SHP77 (cell line): ENCODE results near the gene TBC1D4.
"Not testable (repeated sequence)": the region's sequence is repeated elsewhere in the genome, so short reads cannot be mapped to it uniquely, and the experiment has no call there.

Experiments used
- DNase-seq, 2 experiments: peaks; one replicate each; lab custom pipeline; 2025; lab: John Stamatoyannopoulos, UW

TBC1D4 gene

DNA sequence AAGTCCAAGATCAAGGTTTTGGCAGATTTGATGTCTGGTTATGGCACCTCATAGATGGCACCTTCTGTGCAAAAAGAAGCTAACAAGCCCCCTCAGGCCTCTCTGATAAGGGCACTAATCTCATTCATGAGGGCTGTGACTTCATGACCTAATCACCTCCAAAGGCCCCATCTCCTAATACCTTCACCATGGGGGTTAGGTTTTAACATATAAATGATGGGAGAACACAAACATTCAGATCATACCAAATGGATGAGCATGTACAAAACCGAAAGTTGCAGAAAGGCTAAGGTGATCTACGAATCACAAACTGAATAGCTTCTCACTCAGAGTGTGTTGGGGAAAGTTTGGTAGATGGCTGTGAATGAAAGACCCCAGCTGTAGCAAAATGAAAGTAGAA lies 217.4 kb downstream of the TBC1D4 start:
- DNase-seq, result no peak

DNA sequence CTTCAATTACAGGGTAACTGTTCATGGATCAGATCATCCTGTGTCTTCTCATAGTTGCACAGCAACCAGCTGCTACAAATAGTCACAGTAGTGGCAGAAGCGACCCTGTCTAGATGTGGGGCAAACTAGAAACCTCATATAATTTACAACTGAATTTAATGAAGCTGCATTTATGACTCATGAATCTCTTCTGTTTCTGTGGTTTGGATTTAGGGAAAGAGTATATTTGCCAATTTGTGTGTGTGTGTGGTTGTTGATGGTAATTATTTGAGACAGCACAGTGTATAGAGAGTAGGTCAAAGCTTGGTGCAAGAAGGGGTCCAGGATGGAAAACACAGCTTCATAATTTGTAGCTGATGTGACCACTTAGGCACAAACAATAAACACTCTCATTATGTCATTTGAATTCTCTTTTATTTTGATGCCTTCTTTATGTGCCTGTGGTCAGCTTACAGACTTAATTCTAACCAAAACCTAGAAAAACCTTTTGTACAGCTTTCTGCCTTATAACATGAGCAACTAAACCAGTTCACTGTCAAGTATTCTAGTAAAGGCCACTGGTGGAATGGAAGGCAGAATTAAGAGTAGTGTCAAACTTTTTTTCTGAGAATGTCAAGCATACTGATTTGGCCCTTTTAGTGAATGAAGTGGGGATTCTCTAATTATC lies 218.1 kb downstream of the TBC1D4 start:
- no peak for DNase-seq

DNA sequence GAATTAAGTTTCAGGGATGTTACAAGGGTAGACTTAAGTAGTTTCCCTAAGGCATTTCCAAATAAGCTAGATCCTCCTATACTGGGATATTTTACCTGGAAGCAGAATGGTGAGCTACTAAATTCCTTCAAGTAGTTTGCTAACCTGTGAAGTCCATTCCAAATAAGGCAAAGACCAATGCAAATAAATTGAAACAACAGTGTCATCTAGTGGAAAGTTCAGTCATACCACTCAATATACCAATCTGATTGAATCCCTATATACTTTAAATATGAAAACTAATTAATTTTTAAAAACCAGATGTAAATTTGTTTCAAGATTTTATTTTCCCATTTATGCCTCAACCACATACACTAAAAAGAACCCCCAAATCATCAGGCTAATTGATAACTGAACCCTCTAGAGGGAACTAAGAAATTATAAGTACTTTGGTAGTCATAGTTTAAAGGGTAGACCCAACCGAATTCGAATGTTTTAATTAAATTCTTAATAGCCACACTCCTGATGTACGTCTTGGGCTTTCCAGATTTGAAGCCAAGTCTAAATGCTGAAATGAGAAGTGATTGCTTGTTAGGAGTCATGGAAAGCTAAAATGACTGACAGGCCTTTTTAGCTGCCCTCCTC lies 223.7 kb downstream of the TBC1D4 start:
- peak; percentile 6 to 15 for DNase-seq

DNA sequence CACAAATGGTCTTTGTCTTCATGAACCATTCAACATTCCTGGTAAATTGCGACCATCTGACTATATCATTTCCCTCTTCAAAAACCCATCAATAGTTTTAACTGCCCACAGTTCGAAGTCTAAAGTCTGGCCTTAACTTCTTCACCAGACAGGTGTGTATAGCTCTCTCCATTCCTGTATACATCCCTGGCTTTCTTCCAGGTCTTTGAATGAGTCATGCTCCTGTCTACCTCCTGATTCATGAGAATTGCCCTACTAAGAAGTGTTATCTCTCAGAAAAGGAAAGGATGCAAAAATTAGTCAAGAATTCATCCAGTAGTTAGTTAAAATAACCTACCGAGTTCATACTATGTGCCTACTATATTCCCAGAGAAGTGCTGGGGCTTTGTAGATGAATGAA lies 225.0 kb downstream of the TBC1D4 start:
- no peak for DNase-seq

DNA sequence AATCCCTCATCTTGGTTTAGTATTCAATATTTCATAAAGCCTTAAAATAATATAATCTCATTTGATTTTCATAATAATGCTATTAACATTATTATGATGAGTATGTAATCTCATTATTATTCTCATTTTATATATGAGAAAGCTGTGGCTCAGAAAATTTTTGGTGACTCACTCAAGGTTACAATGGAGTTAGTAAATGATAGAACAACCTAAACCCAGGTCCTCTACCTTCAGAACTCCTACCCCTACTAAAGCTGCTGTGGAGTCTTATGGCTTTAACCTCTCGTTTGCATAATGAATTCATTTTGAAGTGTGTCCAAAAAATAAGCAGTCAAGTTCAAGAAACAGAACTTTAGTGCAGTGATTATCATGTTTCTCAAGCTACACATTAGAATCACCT lies 226.3 kb downstream of the TBC1D4 start:
- no peak for DNase-seq

DNA sequence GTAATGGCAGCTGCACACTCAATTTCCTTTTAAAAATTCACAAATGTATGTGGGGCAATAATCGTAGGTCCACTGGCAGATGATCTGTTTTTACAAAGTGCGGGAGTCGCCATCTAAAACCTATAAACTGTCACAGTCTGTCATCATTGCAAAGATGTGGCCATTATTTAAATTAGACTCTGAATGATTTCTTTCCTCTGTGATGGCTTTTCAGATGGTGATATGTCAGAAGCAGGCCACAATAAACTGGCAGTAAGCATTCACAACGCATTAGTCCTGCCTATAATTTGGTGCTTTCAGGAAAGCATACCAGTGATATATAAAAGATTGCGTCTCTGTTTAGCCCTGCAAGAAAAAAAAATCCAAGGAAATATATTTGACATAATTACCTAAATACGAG lies 226.8 kb downstream of the TBC1D4 start:
- DNase-seq, result no peak

DNA sequence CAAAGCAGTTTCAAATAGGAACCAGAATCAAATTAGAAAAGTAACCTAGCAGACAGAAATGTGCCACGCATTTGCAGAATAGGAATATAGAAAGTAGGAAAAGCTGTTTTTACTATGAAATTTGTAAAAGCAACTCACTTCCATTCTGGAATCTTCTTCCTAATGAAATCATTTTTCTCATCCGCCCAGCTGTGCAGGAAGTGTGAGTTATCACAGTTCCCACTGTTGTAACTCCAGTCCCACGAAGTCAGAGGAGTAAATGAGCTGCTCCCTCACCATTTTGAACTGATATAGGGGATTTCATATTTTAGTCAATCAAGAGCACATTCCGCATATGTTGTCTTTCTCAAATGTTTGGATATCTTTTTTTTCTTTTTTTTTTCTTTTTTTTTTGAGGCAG lies 230.8 kb downstream of the TBC1D4 start:
- no peak for DNase-seq

DNA sequence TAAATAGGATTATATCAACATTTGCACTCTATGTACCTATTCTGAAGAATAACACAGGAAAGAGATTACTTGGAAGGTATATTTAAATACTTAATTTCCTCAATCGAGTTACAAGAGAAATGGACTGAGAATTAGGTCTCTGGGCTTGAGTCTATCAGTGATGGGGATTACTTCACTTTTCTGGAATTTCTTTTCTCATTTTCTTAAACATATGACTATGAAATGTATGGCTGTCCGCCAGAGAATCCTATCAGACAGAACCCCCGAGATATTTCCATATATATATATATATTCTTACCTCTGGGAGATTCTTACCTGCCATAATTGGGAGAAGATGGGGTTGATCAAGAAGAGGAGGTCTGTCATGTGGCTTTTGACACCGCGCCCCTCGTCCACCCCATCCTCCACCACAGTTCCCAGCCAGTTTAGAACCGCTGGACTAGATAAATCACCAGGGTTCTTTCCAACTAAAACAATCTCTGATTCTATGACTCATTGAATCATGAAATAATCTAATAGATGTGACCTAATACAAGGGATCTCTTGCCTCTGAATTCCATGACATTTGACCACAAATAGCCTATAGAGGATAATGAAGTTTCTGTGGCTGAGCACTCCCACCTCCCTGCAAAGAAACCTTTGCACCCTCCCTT lies 231.3 kb downstream of the TBC1D4 start:
- DNase-seq, result no peak

DNA sequence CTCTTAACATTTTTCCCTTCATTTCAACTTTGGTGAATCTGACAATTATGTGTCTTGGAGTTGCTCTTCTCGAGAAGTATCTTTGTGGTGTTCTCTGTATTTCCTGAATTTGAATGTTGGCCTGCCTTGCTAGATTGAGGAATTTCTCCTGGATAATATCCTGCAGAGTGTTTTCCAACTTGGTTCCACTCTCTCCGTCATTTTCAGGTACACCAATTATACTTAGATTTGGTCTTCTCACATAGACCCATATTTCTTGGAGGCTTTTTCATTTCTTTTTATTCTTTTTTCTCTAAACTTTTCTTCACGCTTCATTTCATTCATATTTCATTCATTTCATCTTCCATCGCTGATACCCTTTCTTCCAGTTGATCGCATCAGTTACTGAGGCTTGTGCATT lies 236.4 kb downstream of the TBC1D4 start:
- DNase-seq, result not testable (repeated sequence)

DNA sequence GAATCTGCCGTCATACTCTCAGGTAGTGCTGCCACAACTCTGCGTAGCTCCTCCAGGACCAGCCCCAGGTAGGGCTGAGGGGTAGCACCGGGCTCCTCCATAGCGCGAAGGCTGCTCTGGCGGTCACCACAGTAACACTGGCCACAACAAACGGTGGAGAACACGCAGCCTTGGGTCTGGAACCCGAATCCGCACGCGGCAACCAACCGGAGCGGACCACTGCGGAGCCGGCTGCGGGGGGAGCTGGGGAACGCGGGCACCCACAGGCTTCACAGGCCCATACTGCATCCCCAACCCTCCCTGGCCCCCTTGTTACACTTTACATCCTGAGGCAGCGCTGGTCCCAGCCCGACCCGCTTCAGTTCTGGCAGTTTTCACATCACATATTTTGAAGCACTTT lies 241.7 kb downstream of the TBC1D4 start:
- DNase-seq, result not testable (repeated sequence)

DNA sequence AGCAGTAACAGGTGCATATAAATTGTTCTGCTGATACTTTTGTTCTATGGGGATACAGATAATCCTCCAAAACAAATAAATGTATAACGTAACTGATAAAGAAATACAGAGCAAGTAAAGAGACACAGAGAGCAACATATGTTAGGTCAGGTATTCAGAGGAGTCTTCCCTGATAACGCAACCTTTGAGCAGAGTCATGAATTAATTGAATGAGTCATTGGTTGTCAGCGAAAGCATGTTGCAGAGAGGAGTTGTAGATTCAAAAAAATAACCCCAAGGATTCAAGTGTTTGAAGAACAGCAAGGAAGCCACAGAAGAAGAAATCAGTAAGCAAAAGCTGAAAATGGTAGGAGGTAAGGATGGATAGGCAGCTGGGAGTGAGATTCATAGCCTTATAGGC lies 245.2 kb downstream of the TBC1D4 start:
- DNase-seq, result no peak
